Mucosa of stomach (tissue), 1 donor: Measurements from ENCODE around the gene BCL11A.

Experiments used
- H3K27me3 ChIP-seq: one replicate; pipeline ENCODE4 v1.7.0; 2013; ENCODE audit warnings: mild to moderate bottlenecking, low read length; ENCODE audit not compliant: control insufficient read depth, insufficient read depth
- H3K36me3 ChIP-seq: one replicate; pipeline ENCODE4 v1.7.0; 2013; ENCODE audit warnings: low read length; ENCODE audit not compliant: control insufficient read depth, insufficient read depth
- H3K4me1 ChIP-seq: one replicate; pipeline ENCODE4 v1.7.0; 2013; ENCODE audit warnings: mild to moderate bottlenecking, low read length; ENCODE audit not compliant: control insufficient read depth, insufficient read depth
- H3K4me3 ChIP-seq: one replicate; pipeline ENCODE4 v1.7.0; 2013; ENCODE audit warnings: low read length
- H3K9ac ChIP-seq: one replicate; pipeline ENCODE4 v1.7.0; 2013; ENCODE audit warnings: mild to moderate bottlenecking, low read length, moderate library complexity
- H3K9me3 ChIP-seq: one replicate; pipeline ENCODE4 v1.7.0; 2013; ENCODE audit warnings: mild to moderate bottlenecking, low read length, moderate library complexity; ENCODE audit not compliant: control insufficient read depth
- donor health status: Pancreatic carcinoma.

The BCL11A gene

DNA sequence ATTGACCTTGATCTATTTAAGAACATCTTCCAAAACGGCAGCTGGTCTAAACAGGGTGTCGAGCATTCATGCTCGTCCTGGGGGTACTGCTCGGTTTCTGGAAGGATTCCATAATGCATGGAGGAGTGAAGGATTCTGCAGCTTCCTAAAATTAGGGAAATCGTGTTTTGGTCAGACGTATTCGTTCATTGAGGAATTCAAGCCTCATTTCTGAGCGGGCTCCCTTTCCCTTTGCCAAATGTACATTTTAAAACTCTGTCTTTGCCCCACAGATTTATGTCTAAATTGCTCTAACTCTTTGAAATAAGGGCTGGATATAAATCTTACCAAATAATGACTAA, 144.0 kb downstream of the BCL11A start:
- Histone ChIP-seq H3K36me3 (no peaks in the 10 kb centered on the region), H3K4me3 (no peak overlapping the region), H3K9ac (no peak overlapping the region), H3K4me1 (no peaks in the 10 kb centered on the region), H3K9me3 (no peaks in the 10 kb centered on the region), H3K27me3 (no peaks in the 10 kb centered on the region)

- no peaks in the 10 kb centered on the region for H3K27me3 ChIP-seq
- H3K9ac ChIP-seq: no peak overlapping the region
- H3K4me1 ChIP-seq: no peaks in the 10 kb centered on the region
- H3K9me3 ChIP-seq: no peaks in the 10 kb centered on the region
- no peak overlapping the region for H3K4me3 ChIP-seq
- no peaks in the 10 kb centered on the region for H3K36me3 ChIP-seq
Observed at GRCh38 chr2:60408811-60409530, 144.5 kb downstream of the BCL11A start.

GRCh38 chr2:60408207-60408606, 145.2 kb downstream of the BCL11A start:
- H3K9ac ChIP-seq: no peak overlapping the region
- H3K9me3 ChIP-seq: no peaks in the 10 kb centered on the region
- no peaks in the 10 kb centered on the region for H3K27me3 ChIP-seq
- H3K36me3 ChIP-seq: no peaks in the 10 kb centered on the region
- no peaks in the 10 kb centered on the region for H3K4me1 ChIP-seq
- H3K4me3 ChIP-seq: no peak overlapping the region

DNA sequence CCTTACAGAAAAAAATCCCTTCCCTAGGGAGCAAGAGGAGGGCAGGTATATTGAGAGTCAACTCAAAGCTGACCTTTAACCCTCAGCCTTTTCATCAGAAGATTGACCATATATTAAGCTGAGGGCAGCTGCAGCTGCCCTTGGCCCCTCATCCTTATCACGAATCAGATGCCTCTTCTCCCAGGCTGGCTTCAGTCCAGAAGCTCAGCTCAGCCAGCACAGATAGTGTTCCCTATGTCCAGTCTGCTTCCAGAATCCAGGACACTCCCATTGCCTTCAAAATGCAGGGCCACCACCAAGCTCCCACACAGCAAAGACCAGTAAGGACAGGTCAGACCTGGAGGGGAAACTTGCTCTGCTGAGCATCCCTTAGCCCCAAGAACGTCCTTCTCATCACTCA, 146.1 kb downstream of the BCL11A start:
- no peaks in the 10 kb centered on the region for H3K36me3 ChIP-seq
- H3K4me1 ChIP-seq: no peaks in the 10 kb centered on the region
- no peak overlapping the region for H3K9ac ChIP-seq
- no peaks in the 10 kb centered on the region for H3K9me3 ChIP-seq
- H3K27me3 ChIP-seq: no peaks in the 10 kb centered on the region
- no peak overlapping the region for H3K4me3 ChIP-seq

GRCh38 chr2:60406192-60406591, 147.3 kb downstream of the BCL11A start:
- Histone ChIP-seq H3K36me3 (no peaks in the 10 kb centered on the region), H3K4me3 (no peak overlapping the region), H3K4me1 (no peaks in the 10 kb centered on the region), H3K9ac (no peak overlapping the region), H3K27me3 (no peaks in the 10 kb centered on the region), H3K9me3 (no peaks in the 10 kb centered on the region)

DNA sequence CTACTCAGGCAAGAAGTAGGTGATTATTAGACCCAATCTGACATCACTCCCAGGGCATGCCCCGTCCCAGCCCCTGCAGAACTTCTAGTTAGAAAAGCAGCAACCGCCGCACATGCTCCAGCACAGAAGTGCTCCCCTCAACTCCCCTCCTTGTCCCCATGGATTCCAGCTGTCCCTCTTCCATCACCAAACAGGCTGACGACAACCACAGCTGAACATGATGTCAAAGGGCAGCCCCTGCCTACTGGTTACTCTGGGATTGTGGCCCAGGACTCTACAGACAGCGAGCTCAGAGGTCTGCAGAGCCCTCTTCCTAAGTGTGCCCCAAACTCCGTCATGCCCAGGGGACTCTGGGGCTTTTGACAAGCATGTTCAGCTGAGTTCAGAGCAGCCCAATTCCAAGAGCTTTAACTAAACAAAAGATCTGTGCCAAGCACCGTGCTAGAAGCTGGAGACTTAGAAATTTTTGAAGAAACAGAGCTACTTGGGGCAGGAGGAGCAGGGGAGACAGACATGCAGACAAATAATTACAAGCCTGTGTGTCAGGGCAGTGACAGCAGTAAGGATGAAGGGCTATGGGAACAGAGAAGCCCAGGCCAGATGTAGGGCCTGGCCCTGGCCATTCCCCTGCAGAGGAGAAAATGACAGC, 148.1 kb downstream of the BCL11A start:
- H3K27me3 ChIP-seq: no peaks in the 10 kb centered on the region
- H3K36me3 ChIP-seq: no peaks in the 10 kb centered on the region
- no peaks in the 10 kb centered on the region for H3K4me1 ChIP-seq
- no peaks in the 10 kb centered on the region for H3K9me3 ChIP-seq
- H3K4me3 ChIP-seq: no peak overlapping the region
- no peak overlapping the region for H3K9ac ChIP-seq
